Activated gamma-delta T cell (primary cell): ENCODE results near the gene EFCAB10.
"Not testable (repeated sequence)": the region's sequence is repeated elsewhere in the genome, so short reads cannot be mapped to it uniquely, and the experiment has no call there.

Source experiments
- DNase-seq: peaks from one replicate; lab custom pipeline; 2025; lab: John Stamatoyannopoulos, UW

EFCAB10 gene

DNA sequence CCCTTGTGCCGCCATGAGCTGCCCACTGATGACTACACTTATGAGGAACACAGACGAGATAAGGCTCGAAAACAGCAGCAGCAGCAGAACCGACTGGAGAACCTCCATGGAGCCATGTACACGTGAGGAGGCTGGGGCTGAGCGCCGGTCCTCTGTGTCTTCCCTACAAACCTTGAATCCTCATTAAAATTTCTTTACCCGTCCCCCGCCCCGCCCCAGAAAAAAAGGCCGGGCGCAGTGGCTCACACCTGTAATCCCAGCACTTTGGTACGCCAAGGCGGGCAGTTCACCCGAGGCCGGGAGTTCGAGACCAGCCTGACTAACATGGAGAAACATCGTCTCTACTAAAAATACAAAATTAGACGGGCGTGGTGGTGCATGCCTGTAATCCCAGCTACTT lies 50.7 kb downstream of the EFCAB10 start:
- no peak for DNase-seq

DNA sequence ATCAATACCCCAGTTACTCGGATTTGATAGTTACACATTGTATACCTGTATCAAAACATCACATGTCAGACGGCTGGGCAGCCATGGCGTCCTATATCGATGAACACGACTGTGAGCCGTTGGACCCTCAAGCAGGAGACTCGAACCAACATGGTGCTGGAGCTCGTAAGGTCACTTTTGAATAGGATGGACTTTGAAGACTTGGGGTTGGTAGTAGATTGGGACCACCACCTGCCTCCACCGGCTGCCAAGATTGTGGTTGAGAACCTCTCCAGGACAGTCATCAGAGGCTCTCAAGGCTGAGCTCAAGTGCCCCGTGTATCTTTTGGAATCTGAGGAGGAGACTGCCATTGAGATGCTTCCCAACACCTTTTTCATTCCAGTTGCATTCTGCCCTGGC lies 51.2 kb downstream of the EFCAB10 start:
- no peak for DNase-seq

DNA sequence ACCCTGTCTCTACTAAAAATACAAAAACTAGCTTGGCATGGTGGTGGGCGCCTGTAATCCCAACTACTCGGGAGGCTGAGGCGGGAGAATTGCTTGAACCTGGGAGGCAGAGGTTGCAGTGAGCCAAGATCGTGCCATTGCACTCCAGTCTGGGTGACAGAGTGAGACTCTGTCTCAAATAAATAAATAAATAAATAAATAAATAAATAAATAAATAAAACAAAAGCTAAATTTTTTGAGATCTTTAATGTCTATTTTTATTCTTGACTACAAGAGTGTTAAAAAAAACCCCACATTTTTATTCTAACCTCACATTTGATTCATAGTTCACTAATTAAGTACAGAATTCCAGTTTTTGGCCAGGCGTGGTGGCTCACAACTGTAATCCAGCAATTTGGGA lies 53.6 kb downstream of the EFCAB10 start:
- not testable (repeated sequence) for DNase-seq

DNA sequence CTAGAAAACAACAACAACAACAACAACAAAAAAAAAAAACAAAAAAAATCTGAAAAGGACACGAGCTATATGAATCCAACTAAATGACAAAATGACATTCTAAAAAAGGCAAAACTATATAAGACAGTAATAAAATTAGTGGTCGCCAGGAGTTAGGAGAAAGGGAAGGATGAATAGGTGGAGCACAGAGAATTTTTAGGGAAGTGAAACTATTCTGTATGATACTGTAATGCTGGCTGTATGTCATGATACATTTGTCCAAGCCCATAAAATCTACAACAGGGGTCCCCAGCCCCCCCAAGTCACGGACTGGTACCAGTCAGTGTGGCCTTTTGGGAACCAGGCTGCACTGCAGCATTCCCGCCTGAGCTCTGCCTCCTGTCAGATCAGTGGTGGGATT lies 56.5 kb downstream of the EFCAB10 start:
- DNase-seq, result no peak

DNA sequence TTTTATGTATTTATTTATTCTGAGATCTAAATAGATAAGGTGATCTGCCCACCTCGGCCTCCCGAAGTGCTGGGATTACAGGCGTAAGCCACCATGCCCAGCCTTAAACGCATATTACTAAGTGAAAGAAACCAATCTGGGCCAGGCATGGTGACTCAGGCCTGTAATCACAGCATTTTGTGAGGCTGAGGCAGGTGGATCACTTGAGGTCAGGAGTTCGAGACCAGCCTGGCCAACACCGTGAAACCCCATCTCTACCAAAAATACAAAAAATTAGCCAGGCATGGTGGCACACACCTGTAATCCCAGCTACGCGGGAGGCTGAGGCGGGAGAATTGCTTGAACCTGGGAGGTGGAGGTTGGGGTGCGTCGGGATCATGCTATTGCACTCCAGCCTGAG lies 56.9 kb downstream of the EFCAB10 start:
- DNase-seq, result not testable (repeated sequence)

DNA sequence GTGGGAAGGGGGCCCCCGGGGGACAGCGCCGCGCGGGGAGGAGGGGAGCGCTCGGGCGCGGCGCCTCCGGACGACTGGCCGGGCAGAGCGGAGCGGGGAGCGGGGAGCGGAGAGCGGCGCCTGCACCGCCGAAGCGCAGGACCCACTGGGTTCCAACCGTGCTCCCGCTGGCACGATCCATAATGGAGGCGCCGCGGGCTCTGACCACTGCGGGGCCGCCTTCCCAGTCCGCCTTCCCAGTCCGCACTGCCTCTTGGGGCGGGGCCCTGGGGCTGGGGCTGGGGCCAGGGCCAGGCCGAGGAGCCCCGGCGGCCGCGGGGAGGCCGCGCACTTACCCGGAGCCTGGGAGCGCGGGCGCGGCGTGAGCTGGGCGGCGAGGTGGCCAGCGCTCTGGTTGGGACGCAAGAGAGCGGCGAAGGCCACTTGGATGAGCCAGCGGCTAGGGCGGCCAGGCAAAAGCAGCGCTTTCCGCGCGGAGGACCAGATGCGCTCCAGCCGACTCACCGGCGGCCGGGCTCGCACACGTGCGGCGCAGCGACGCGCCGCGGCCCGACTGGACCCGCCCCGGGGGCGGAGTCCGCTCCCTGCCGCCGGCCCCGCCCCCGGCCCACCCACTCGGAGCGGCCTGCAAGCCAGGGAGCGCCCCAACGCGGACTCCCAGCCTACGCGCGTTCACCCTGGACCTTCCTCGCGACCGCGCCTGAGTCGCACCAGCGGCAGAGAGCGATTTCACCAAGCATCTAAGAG lies 59.4 kb downstream of the EFCAB10 start, which contains the start of gene PUS7:
PUS7 (minus strand) TSS at position 555 of the 747 bp plus-strand sequence. CDS start 13,759 bp downstream, outside the sequence.
- DNase-seq, result peak; percentile 70

DNA sequence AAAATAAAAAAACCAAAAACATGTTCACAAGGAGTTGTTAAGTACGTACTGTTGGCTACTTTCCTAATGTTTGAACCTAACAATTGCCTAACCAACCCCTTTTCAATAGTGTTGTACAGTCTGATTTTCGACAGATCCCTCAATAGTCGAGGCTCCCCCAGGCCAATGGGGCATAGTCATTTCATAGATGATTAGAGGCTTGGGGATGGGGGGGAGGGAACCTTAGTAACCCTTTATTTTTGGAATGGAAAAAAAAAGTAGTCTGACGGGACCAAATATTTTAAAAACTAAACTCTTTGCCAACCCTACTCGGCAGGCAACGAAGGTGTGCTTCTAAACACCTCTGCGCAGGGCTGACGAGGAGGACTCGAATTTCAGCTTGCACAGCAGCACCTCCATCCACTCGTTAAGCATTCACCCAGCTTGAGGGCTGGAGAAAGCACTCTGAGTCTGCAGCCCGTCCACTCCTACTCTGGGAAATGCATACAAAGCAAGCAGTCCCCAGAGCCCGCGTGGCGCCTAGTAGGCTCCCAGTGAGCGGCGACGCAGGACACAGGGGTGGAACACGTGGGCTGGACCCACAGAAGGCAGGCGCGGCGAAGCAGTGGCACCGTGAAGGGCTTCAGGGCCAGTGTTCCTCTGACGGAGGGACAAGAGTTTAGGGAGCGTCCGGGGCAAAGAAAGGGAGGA lies 60.1 kb downstream of the EFCAB10 start:
- DNase-seq, result no peak

DNA sequence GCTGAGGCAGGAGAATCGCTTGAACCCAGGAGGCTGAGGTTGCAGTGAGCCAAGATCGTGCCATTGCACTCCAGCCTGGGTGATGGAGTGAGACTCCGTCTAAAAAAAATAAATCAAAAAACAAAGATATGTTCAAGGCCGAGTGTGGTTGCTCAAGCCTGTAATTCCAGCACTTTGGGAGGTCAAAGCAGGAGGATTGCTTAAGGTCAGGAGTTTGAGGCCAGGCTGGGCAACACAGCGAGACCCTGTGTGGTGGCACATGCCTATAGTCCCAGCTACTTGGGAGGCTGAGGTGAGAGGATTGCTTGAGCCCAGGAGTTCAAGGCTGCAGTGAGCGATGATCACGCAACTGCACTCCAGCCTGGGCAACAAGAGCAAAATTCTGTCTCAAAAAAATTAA lies 60.7 kb downstream of the EFCAB10 start:
- not testable (repeated sequence) for DNase-seq

DNA sequence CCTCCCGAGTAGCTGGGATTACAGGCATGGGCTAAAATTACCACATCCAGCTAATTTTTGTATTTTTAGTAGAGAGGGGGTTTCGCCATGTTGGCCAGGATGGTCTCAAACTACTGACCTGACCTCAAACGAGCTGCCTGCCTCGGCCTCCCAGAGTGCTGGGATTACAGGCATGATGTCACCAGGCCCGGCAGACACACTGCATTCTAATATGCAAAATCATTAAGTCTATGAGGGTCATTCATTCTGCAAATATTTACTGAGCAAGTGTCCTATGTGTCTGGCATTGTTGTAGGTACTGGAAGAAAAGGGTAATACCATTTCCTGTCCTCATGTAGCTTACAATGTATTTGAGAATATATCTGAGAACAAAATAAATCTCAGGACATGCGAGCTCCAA lies 61.9 kb downstream of the EFCAB10 start:
- no peak for DNase-seq

DNA sequence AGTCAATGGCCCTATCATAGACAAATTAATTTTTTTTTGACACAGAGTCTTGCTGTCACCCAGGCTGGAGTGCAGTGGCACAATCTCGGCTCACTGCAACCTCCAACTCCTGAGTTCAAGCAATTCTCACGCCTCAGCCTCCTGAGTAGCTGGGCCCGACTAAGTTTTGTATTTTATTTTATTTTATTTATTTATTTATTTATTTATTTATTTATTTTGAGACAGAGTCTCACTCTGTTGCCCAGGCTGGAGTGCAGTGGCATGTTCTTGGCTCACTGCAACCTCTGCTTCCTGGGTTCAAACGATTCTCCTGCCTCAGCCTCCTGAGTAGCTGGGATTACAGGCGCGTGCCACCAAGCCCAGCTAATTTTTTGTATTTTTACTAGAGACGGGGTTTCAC lies 65.7 kb downstream of the EFCAB10 start:
- not testable (repeated sequence) for DNase-seq
